ENCODE results near the gene S1PR5.

GRCh38 chr19:10553943-10554381, 36.7 kb upstream of the S1PR5 start:
- TF ChIP-seq CTCF (IDR thresholded peaks at IDR 0.05) (no peak), EP300 (IDR thresholded peaks at IDR 0.05) (no peak), POLR2AphosphoS5 (IDR thresholded peaks at IDR 0.05) (no peak)

All from esophagus muscularis mucosa (tissue), 4 donors.